T-helper 1 cell treated with Interleukin-12 subunit alpha and Interleukin-12 subunit beta and Interleukin-4 antibody, amounts not matched to agents 30 μg/mL and 1 μg/mL, for 36 hours (primary cell): ENCODE results near the gene SIN3A.
"Not testable (repeated sequence)": the region's sequence is repeated elsewhere in the genome, so short reads cannot be mapped to it uniquely, and the experiment has no call there.

Experiments
- H3K27ac Mint-ChIP-seq: one replicate; pipeline ENCODE4 v1.8.0; 2021; ENCODE audit warnings: mild to moderate bottlenecking, mixed read lengths
- H3K27me3 Mint-ChIP-seq: one replicate; pipeline ENCODE4 v1.8.0; 2021; ENCODE audit warnings: low read depth, mixed read lengths
- H3K36me3 Mint-ChIP-seq: one replicate; pipeline ENCODE4 v1.8.0; 2021; ENCODE audit warnings: low read depth, mixed read lengths
- H3K4me1 Mint-ChIP-seq: one replicate; pipeline ENCODE4 v1.8.0; 2021; ENCODE audit warnings: low read depth, mixed read lengths
- H3K4me3 Mint-ChIP-seq: one replicate; pipeline ENCODE4 v1.8.0; 2021; ENCODE audit warnings: mild to moderate bottlenecking, moderate library complexity, mixed read lengths
- H3K9me3 Mint-ChIP-seq: one replicate; pipeline ENCODE4 v1.8.0; 2021; ENCODE audit warnings: mixed read lengths

SIN3A gene

GRCh38 chr15:75451674-75452363 is at the start of gene SIN3A:
SIN3A (minus strand) TSS chr15:75451690; CDS start chr15:75430375, 21,315 bp downstream.
- peaks cover 6% of the 10 kb centered on the region for H3K36me3 Mint-ChIP-seq
- H3K9me3 Mint-ChIP-seq: no peaks in the 10 kb centered on the region
- H3K27ac Mint-ChIP-seq: peak within 1 kb of the TSS; percentile 99
- H3K4me1 Mint-ChIP-seq: peaks cover 39% of the 10 kb centered on the region
- H3K27me3 Mint-ChIP-seq: no peaks in the 10 kb centered on the region
- H3K4me3 Mint-ChIP-seq: peak within 1 kb of the TSS; percentile 97

GRCh38 chr15:75493732-75494131 is 42.2 kb upstream of the SIN3A start:
- Mint-ChIP-seq H3K4me3 (no peak overlapping the region), H3K4me1 (peaks cover 3% of the 10 kb centered on the region), H3K27ac (no peak overlapping the region), H3K36me3 (peaks cover 16% of the 10 kb centered on the region), H3K27me3 (no peaks in the 10 kb centered on the region), H3K9me3 (no peaks in the 10 kb centered on the region)

GRCh38 chr15:75483961-75484360 is 32.5 kb upstream of the SIN3A start:
- Mint-ChIP-seq H3K4me1 (peaks cover 3% of the 10 kb centered on the region), H3K36me3 (peaks cover 15% of the 10 kb centered on the region), H3K9me3 (no peaks in the 10 kb centered on the region), H3K27ac (no peak overlapping the region), H3K27me3 (no peaks in the 10 kb centered on the region), H3K4me3 (no peak overlapping the region)

- not testable (repeated sequence) for H3K4me1 Mint-ChIP-seq, H3K9me3 Mint-ChIP-seq, H3K4me3 Mint-ChIP-seq, H3K27me3 Mint-ChIP-seq, H3K27ac Mint-ChIP-seq
- H3K36me3 Mint-ChIP-seq: peaks cover 19% of the 10 kb centered on the region
These were observed 32.1 kb upstream of the SIN3A start for GRCh38 chr15:75483556-75483955.

GRCh38 chr15:75483106-75483505 is 31.6 kb upstream of the SIN3A start:
- no peak overlapping the region for H3K4me3 Mint-ChIP-seq
- H3K27ac Mint-ChIP-seq: no peak overlapping the region
- peaks cover 23% of the 10 kb centered on the region for H3K36me3 Mint-ChIP-seq
- H3K27me3 Mint-ChIP-seq: no peaks in the 10 kb centered on the region
- H3K9me3 Mint-ChIP-seq: no peaks in the 10 kb centered on the region
- peaks cover 3% of the 10 kb centered on the region for H3K4me1 Mint-ChIP-seq

GRCh38 chr15:75480463-75480862 is 29.0 kb upstream of the SIN3A start:
- H3K36me3 Mint-ChIP-seq: peaks cover 23% of the 10 kb centered on the region
- not testable (repeated sequence) for H3K27me3 Mint-ChIP-seq, H3K4me1 Mint-ChIP-seq, H3K27ac Mint-ChIP-seq, H3K4me3 Mint-ChIP-seq, H3K9me3 Mint-ChIP-seq

GRCh38 chr15:75479670-75480069 is 28.2 kb upstream of the SIN3A start:
- Mint-ChIP-seq H3K36me3 (peaks cover 25% of the 10 kb centered on the region), H3K4me3 (no peak overlapping the region), H3K9me3 (no peaks in the 10 kb centered on the region), H3K27ac (no peak overlapping the region), H3K27me3 (no peaks in the 10 kb centered on the region), H3K4me1 (peaks cover 3% of the 10 kb centered on the region)

- H3K27me3 Mint-ChIP-seq, H3K9me3 Mint-ChIP-seq, H3K4me3 Mint-ChIP-seq, H3K4me1 Mint-ChIP-seq, H3K27ac Mint-ChIP-seq: not testable (repeated sequence)
- peaks cover 27% of the 10 kb centered on the region for H3K36me3 Mint-ChIP-seq
These were observed 25.6 kb upstream of the SIN3A start for GRCh38 chr15:75477094-75477493.

GRCh38 chr15:75468913-75469598 is 17.6 kb upstream of the SIN3A start:
- Mint-ChIP-seq H3K27ac (no peak overlapping the region), H3K36me3 (peaks cover 46% of the 10 kb centered on the region), H3K9me3 (no peaks in the 10 kb centered on the region)

GRCh38 chr15:75460646-75461045 is 9.2 kb upstream of the SIN3A start:
- no peaks in the 10 kb centered on the region for H3K27me3 Mint-ChIP-seq
- H3K4me3 Mint-ChIP-seq: no peak overlapping the region
- H3K9me3 Mint-ChIP-seq: no peaks in the 10 kb centered on the region
- peaks cover 7% of the 10 kb centered on the region for H3K4me1 Mint-ChIP-seq
- H3K27ac Mint-ChIP-seq: no peak overlapping the region
- peaks cover 3% of the 10 kb centered on the region for H3K36me3 Mint-ChIP-seq

More at GRCh38 chr15:75468913-75469598, 17.6 kb upstream of the SIN3A start:
- H3K4me3 Mint-ChIP-seq: no peak overlapping the region
- peaks cover 3% of the 10 kb centered on the region for H3K4me1 Mint-ChIP-seq
- no peaks in the 10 kb centered on the region for H3K27me3 Mint-ChIP-seq

GRCh38 chr15:75459581-75459980 is 8.1 kb upstream of the SIN3A start:
- no peak overlapping the region for H3K27ac Mint-ChIP-seq
- H3K36me3 Mint-ChIP-seq: no peaks in the 10 kb centered on the region
- no peaks in the 10 kb centered on the region for H3K27me3 Mint-ChIP-seq
- H3K4me3 Mint-ChIP-seq: no peak overlapping the region
- no peaks in the 10 kb centered on the region for H3K9me3 Mint-ChIP-seq
- H3K4me1 Mint-ChIP-seq: peaks cover 7% of the 10 kb centered on the region

GRCh38 chr15:75456710-75457109 is 5.2 kb upstream of the SIN3A start:
- H3K4me1 Mint-ChIP-seq: peaks cover 21% of the 10 kb centered on the region
- H3K9me3 Mint-ChIP-seq: no peaks in the 10 kb centered on the region
- peak overlapping the region; percentile 91 for H3K4me3 Mint-ChIP-seq
- no peaks in the 10 kb centered on the region for H3K36me3 Mint-ChIP-seq
- H3K27me3 Mint-ChIP-seq: no peaks in the 10 kb centered on the region
- no peak overlapping the region for H3K27ac Mint-ChIP-seq

GRCh38 chr15:75455982-75456531 is 4.6 kb upstream of the SIN3A start:
- no peaks in the 10 kb centered on the region for H3K27me3 Mint-ChIP-seq
- H3K4me1 Mint-ChIP-seq: peaks cover 21% of the 10 kb centered on the region
- peak overlapping the region; percentile 92 for H3K27ac Mint-ChIP-seq
- H3K36me3 Mint-ChIP-seq: no peaks in the 10 kb centered on the region
- no peaks in the 10 kb centered on the region for H3K9me3 Mint-ChIP-seq
- peak overlapping the region; percentile 91 for H3K4me3 Mint-ChIP-seq

GRCh38 chr15:75455424-75455981 is 4.0 kb upstream of the SIN3A start:
- Mint-ChIP-seq H3K27ac (peak overlapping the region; percentile 92), H3K4me1 (peaks cover 22% of the 10 kb centered on the region), H3K36me3 (no peaks in the 10 kb centered on the region), H3K27me3 (no peaks in the 10 kb centered on the region), H3K4me3 (peak overlapping the region; percentile 91), H3K9me3 (no peaks in the 10 kb centered on the region)
